Cardiac muscle cell (in vitro differentiated cells and primary cell): ENCODE data around the gene LRRC2. TPM values are rescaled to one million over a fixed set of nuclear protein-coding genes. Genes with fewer than 3 reads are reported as not detected.

Source experiments
- DNase-seq, 2 donors: peaks; one replicate each; pipeline versions ENCODE4 v3.0.0 to v3.0.0-alpha.2; 2010 to 2017; ENCODE audit warnings: low read depth in 1 of 2, low spot score in 1 of 2
- H3K27ac ChIP-seq: fragments of 200-600 bp; sonication (generic); 2 replicates; pipeline ENCODE4 v1.5.1; 2016
- H3K27me3 ChIP-seq: fragments of 200-600 bp; sonication (generic); 2 replicates; pipeline ENCODE4 v1.6.0; 2016; ENCODE audit warnings: control low read depth
- H3K36me3 ChIP-seq: fragments of 200-600 bp; sonication (generic); 2 replicates; pipeline ENCODE4 v1.5.1; 2016; ENCODE audit warnings: control low read depth
- H3K4me1 ChIP-seq: fragments of 200-600 bp; sonication (generic); 2 replicates; pipeline ENCODE4 v1.8.1; 2017; ENCODE audit warnings: low read depth, mild to moderate bottlenecking, mixed run types
- H3K4me3 ChIP-seq: fragments of 200-600 bp; sonication (generic); 2 replicates; pipeline ENCODE4 v1.5.1; 2016; ENCODE audit warnings: mild to moderate bottlenecking
- H3K9me3 ChIP-seq: fragments of 200-600 bp; sonication (generic); 2 replicates; pipeline ENCODE4 v1.5.1; 2017; ENCODE audit warnings: low read depth, mild to moderate bottlenecking, control low read depth
- polyA plus RNA-seq: library from polyadenylated mRNA; unstranded; fragments of >200 nt; fragmentation: Nextera tagmentation; extraction: Ambion mirVana; gene quantifications from 2 replicates; pipeline ENCODE4 v1.2.1, GENCODE V29; 2016
- total RNA-seq: library from RNA; depleted of rRNA; stranded (reverse); fragments of >200 nt; gene quantifications from 2 replicates; pipeline ENCODE4 v1.2.3, GENCODE V29; 2016
- TF ChIP-seq, protein P1 (sequence below): IDR thresholded peaks from 2 replicates; pipeline ENCODE4 v1.5.1; 2012; ENCODE audit warnings: low read depth, mild to moderate bottlenecking, low read length

The LRRC2 gene
- total and polyA plus RNA-seq, 2 experiments from 2014 or later: 0.77 to 1.6 TPM

DNA sequence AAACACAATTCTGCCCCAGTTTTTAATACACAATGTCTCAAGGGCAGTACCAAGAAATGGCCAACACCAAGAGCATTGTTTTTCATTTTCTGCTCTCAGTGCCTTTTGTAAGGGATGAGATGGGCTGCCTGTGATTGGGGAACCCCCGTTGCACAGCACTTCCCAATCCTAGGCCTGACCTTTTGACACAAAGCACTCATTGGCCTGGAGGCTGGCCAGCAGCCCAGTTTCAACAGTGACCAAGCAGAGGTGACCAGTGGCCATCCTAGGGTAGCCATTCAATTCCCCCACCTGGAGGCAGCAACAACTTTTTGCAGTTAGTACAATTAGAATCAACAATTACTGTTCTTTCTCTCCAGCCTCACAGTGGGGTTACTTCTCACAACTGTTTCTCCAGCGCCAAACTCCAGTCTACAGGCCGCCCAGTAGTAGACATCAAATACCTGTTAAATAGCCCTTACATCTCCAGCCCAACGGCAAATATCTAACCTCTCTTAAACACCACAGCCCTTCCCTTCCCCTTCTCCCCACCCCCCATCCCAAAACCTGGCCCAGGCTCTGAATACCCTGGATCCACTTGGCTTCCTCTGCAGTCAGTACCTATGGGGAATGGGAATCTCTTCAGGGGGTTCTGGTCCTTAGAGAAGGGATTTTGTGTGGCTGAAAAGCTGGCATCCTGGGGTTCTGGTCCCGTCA lies 8.9 kb upstream of the LRRC2 start:
- TF ChIP-seq, protein P1, sequence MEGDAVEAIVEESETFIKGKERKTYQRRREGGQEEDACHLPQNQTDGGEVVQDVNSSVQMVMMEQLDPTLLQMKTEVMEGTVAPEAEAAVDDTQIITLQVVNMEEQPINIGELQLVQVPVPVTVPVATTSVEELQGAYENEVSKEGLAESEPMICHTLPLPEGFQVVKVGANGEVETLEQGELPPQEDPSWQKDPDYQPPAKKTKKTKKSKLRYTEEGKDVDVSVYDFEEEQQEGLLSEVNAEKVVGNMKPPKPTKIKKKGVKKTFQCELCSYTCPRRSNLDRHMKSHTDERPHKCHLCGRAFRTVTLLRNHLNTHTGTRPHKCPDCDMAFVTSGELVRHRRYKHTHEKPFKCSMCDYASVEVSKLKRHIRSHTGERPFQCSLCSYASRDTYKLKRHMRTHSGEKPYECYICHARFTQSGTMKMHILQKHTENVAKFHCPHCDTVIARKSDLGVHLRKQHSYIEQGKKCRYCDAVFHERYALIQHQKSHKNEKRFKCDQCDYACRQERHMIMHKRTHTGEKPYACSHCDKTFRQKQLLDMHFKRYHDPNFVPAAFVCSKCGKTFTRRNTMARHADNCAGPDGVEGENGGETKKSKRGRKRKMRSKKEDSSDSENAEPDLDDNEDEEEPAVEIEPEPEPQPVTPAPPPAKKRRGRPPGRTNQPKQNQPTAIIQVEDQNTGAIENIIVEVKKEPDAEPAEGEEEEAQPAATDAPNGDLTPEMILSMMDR: no peak
- Histone ChIP-seq H3K36me3 (no peaks in the 10 kb centered on the region), H3K9me3 (no peaks in the 10 kb centered on the region), H3K27ac (peak overlapping the region; percentile 31), H3K4me1 (peaks cover 44% of the 10 kb centered on the region), H3K27me3 (peaks cover 16% of the 10 kb centered on the region), H3K4me3 (no peak overlapping the region)
- DNase-seq: no peak

DNA sequence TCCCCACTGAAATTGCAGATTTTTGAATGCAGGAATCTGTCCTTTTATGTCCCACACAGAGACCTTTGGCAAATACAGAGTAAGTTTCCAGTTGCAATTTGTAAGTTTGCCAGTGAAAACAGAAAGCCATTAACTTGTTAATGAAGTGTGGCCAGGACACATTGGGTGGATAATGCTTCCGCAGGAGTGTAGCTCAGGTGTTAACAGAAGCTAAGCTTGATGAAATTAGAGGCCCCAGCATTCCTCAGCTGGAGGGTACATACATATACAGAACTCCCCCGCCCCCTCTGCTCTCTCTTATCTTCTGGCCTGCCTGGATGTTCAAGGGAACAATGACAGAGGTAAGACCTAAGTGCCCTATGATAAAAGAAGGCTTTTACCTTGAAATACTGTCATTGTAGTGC lies 8.1 kb upstream of the LRRC2 start:
- Histone ChIP-seq H3K27me3 (peaks cover 14% of the 10 kb centered on the region), H3K9me3 (no peaks in the 10 kb centered on the region), H3K27ac (peak overlapping the region; percentile 31), H3K36me3 (no peaks in the 10 kb centered on the region), H3K4me1 (peaks cover 44% of the 10 kb centered on the region), H3K4me3 (no peak overlapping the region)
- TF ChIP-seq, protein P1: no peak
- DNase-seq: peak in 1 of 2 donors; percentile 66

DNA sequence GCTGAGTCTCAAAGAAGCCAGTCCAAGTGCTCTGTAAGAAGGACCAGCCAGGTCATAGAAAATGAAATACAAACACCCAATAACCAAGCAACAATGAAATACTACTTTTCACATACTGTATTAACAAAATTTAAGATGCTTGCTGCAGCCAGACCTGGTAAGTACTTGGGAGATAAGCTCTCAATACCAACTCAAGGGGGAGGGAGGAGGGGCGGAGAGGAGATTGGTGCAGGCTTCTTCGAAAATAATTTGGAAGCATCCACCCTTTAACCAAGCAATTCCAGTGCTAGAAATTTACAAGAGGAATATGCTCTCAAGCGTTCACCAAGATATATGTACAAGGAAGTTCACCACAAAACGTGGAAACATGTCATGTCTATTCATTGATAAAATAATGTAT lies 7.6 kb upstream of the LRRC2 start:
- TF ChIP-seq, protein P1: no peak
- Histone ChIP-seq H3K27ac (peak overlapping the region; percentile 31), H3K27me3 (peaks cover 9% of the 10 kb centered on the region)

DNA sequence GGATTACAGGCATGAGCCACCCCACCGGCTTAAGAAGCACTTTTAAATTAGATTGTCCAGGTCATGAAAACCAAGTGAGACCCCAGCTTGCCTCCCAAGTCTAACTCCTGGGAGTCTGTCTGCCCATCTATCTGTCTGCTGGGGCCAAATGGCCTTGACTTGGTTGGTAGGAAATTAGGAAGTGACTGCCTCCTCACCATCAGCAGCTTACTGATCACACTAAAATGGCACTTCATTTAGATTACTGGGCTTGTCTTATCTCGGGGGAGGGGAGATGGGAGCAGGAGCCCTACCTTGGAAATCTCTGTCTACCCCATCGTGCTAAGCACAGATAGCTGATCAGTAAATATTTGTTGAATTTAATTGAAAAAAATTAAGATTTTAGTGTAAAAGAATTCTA lies 5.6 kb upstream of the LRRC2 start:
- DNase-seq: no peak

More for the DNA sequence above, 7.6 kb upstream of the LRRC2 start:
- H3K4me1 ChIP-seq: peaks cover 44% of the 10 kb centered on the region
- no peaks in the 10 kb centered on the region for H3K9me3 ChIP-seq
- DNase-seq: no peak
- no peak overlapping the region for H3K4me3 ChIP-seq
- no peaks in the 10 kb centered on the region for H3K36me3 ChIP-seq

DNA sequence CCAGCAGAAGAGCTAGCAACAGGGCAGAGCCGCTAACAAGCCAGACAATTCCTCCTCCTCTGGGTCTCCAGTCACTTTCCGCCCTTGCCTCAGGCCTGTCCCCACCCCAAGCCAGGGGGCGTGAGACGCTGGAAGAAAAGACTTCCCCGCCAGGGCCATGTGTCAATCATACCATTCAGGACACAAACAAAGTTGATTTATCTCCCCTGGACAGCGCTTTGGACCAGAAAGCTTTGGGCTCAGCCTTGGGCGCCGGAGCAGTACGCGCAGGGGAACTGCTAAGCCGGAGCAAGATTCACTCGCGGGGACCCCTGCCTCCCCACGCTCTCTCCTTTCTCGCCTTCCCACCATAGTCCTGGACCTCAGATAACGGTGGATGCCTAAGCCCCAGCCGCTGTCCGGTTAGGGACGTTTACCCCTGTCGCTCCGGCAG lies 479 bp downstream of the LRRC2 start:
- Histone ChIP-seq H3K36me3 (no peaks in the 10 kb centered on the region), H3K27ac (no peak overlapping the region), H3K27me3 (no peaks in the 10 kb centered on the region), H3K4me3 (peak overlapping the region; percentile 36), H3K9me3 (no peaks in the 10 kb centered on the region), H3K4me1 (no peaks in the 10 kb centered on the region)
- peak in 1 of 2 donors; percentile 33 for DNase-seq
- TF ChIP-seq, protein P1: no peak

More for the DNA sequence above, 5.6 kb upstream of the LRRC2 start:
- TF ChIP-seq, protein P1: no peak
- no peaks in the 10 kb centered on the region for H3K9me3 ChIP-seq
- peaks cover 31% of the 10 kb centered on the region for H3K4me1 ChIP-seq
- no peak overlapping the region for H3K4me3 ChIP-seq
- H3K27me3 ChIP-seq: no peaks in the 10 kb centered on the region
- no peaks in the 10 kb centered on the region for H3K36me3 ChIP-seq
- H3K27ac ChIP-seq: no peak overlapping the region
